ENCODE results near the gene DDC.
"Not testable (repeated sequence)": the region's sequence is repeated elsewhere in the genome, so short reads cannot be mapped to it uniquely, and the experiment has no call there.

The DDC gene

DNA sequence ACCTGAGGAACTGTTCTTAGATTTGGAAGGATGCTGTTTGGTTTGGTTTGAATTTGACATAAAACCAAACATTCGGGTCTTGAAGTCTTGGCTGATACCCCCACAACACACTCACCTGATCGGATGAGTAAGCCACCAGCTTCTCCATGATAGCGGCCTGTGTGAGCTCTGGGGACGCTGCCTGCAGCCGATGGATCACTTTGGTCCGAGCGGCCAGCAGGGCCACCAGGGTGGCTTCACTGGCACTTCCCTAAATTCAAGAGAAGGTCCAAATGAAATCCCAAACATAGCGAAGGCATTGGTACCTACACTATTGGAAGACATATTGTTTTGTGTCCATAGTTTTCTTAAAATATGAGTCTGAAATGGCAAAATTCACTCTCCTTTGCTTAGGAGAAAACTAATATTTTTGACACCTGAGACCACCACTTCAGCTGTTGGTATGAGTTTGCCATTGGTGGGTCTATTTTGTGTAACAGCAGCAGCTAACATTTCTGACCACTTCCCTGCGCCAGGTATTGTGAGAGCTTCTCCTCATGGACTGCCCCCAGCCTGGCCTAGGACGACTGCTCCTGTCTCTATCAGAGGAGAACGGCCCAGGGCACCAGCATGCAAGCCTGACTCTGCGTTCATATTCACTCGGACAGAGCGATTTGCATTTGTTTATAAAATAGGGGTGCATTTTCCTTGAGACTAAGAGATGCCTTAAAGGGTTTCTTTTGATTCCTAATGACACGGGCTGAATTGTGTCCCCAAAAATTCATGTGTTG, 35.9 kb downstream of the DDC start:
- no peak overlapping the region for H3K4me3 Mint-ChIP-seq
- peak overlapping the region in 1 of 2 donors; percentile 51 for H3K27ac Mint-ChIP-seq
- ATAC-seq (no peak), DNase-seq (no peak)
- H3K9me3 Mint-ChIP-seq = no peaks in the 10 kb centered on the region
- H3K4me1 Mint-ChIP-seq = peaks cover 10% of the 10 kb centered on the region
- peaks cover 18% of the 10 kb centered on the region for H3K27me3 Mint-ChIP-seq

DNA sequence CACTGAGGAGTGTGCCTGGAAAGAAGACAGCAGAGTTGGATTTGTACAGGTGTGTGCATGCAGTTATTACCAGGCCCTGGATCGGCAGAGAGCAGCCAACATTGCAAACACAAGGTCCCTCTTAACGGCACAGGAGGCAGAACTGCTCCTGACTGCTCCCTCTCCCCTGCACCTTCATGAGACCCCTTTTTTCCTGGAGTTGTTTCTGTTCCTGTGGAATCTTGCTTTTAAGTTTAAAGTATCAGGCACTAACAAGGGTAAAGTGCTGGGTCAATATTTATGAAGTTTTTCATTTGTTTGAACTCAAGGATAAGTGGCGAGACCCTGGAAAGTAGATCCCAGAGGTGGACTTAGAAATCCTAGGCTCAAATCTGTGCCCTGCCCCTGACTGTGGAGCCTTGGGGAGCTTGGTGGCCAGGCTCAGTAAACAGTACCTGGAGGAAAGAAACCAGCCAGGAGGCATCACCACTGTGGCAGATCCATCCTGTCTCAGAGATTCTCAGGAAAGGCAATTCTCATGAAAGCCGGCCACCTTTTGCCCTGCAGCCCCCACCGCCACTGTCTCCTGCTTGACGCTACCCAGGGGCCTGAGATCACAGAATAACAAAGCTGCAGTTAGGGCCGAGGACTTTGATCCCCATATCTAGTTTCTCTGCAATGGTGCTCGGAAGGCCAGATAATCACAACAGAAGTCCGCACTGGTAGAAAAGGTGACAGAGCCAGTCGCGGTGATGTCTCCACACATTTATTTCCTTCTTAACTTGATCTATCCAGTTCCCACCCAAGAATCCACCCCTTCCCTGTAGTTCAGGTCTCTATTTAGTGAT, 36.7 kb downstream of the DDC start:
- no peak overlapping the region for H3K27ac Mint-ChIP-seq
- peaks cover 10% of the 10 kb centered on the region for H3K4me1 Mint-ChIP-seq
- H3K9me3 Mint-ChIP-seq = no peaks in the 10 kb centered on the region
- ATAC-seq = no peak
- H3K27me3 Mint-ChIP-seq = peaks cover 18% of the 10 kb centered on the region
- no peak overlapping the region for H3K4me3 Mint-ChIP-seq
- no peak for DNase-seq

DNA sequence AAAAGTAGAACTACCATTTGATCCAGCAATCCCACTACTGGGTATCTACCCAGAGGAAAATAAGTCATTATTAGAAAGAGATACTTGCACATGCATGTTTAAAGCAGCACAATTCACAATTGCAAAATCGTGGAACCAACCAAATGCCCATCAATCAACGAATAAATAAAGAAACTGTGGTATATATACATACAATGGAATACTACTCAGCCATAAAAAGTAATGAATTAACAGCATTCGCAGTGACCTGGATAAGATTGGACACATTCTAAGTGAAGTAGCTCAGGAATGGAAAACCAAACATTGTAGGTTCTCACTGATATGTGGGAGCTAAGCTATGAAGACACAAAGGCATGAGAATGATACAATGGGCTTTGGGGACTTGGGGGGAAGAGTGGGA, 45.9 kb downstream of the DDC start:
- DNase-seq, H3K4me3 Mint-ChIP-seq, H3K27ac Mint-ChIP-seq, ATAC-seq, H3K4me1 Mint-ChIP-seq: not testable (repeated sequence)
- H3K9me3 Mint-ChIP-seq = peaks cover 13 to 23% of the 10 kb centered on the region in 2 donors
- peaks cover 47% of the 10 kb centered on the region for H3K27me3 Mint-ChIP-seq

DNA sequence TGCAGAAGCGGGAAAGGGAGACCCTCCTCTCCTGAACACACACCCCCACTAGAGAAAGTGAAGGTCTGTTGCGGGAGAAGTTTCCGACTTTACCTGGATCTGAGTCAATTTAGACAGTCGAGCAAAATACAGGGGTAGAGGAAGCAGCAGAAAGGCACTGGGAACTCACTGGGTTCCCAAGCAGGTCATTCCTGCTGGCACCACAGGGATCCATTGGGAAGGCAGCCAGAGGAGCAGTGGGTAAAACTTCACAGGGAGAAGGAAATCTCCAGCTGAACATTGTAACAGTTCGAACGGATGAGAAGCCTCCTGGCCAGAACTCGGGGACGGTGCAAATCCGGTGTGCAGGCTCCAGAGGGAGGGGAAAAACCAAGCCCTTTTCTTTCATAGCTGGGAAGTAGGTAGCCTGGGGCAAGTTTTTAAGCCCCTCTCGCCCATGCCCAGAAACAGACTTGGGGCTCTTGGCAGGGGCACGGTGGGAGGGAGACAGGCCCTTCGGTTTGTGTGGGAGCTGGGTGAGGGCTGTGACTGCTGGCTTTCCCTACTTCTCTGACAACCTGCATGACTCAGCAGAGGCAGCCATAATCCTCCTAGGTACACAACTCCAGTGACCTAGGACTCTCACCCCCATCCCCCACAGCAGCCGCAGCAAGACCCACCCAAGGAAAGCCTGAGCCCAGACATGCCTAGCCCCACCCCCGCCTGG, 51.9 kb downstream of the DDC start:
- ATAC-seq (no peak), DNase-seq (no peak)
- Mint-ChIP-seq H3K4me3 (no peak overlapping the region), H3K27ac (no peak overlapping the region), H3K9me3 (peaks cover 9 to 17% of the 10 kb centered on the region in 2 donors), H3K4me1 (peaks cover 9% of the 10 kb centered on the region), H3K27me3 (peaks cover 52% of the 10 kb centered on the region)

DNA sequence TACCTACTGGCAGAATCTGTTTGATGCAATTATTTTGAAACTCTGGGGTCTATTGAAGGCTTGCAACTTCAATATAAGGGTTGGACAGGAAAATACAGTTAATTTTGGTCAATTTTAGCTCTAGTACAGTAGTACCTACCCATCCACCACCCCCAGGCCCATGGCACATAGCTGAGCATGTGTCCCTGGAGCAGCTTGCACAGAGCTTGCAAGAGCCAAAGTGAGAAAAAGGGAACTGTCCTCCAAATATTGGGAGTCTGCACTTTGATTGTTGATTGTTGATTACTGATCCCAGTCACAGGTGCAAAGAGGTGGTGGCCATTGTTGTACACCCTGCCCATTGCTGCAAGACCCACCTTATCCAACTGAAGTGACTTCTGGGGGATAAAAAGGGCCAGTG, 52.8 kb downstream of the DDC start:
- DNase-seq (no peak), ATAC-seq (no peak)
- Mint-ChIP-seq H3K4me3 (no peak overlapping the region), H3K4me1 (peaks cover 9% of the 10 kb centered on the region), H3K27me3 (peaks cover 49% of the 10 kb centered on the region), H3K27ac (no peak overlapping the region), H3K9me3 (peaks cover 9 to 14% of the 10 kb centered on the region in 2 donors)

DNA sequence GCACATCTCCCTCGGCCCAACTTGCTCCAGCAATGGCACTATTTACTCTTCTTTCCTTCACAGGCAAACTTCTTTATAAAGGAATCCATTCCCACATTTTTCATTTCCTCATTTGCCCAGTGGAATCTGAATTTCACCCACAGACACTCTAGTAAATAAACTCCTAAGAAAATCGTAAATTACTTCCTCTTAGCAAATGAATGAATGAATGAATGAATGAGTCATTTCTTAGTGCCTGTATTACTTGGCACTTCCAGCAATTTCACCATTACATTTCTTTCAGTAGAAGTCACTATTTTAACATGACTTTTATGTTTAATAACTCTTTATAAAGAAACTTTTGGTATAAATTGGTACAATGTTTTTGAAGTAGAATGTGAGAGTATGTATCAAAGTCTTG, 55.7 kb downstream of the DDC start:
- no peak overlapping the region for H3K27ac Mint-ChIP-seq
- peaks cover 30% of the 10 kb centered on the region for H3K27me3 Mint-ChIP-seq
- no peak for ATAC-seq
- DNase-seq = no peak
- peaks cover 6% of the 10 kb centered on the region for H3K4me1 Mint-ChIP-seq
- H3K9me3 Mint-ChIP-seq = no peaks in the 10 kb centered on the region
- no peak overlapping the region for H3K4me3 Mint-ChIP-seq

DNA sequence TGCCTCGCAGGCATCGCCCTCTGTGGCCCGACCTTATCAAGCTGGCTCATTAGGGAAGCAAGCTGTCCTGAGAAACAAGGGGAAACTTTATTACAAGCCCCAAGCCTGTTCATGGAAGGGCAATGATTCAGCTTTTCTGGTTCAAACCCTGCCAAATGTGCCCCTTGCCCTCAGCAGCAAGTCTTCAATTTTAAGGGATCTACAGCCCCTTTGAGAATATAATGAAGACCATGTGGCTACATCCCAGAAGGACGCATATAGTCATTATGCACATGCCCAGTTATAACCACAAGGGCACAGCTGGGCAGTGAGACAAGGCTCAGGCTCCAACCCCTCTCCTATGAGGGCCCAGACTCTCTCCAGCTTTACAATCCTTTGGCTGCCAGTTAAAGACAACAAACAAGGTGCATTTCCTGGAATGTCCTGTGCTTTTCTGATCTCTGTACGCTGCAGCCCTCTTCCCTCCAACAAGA, 56.7 kb downstream of the DDC start:
- Mint-ChIP-seq H3K4me1 (peaks cover 6% of the 10 kb centered on the region), H3K27me3 (peaks cover 20% of the 10 kb centered on the region), H3K27ac (no peak overlapping the region), H3K4me3 (no peak overlapping the region), H3K9me3 (no peaks in the 10 kb centered on the region)
- ATAC-seq = no peak
- no peak for DNase-seq

DNA sequence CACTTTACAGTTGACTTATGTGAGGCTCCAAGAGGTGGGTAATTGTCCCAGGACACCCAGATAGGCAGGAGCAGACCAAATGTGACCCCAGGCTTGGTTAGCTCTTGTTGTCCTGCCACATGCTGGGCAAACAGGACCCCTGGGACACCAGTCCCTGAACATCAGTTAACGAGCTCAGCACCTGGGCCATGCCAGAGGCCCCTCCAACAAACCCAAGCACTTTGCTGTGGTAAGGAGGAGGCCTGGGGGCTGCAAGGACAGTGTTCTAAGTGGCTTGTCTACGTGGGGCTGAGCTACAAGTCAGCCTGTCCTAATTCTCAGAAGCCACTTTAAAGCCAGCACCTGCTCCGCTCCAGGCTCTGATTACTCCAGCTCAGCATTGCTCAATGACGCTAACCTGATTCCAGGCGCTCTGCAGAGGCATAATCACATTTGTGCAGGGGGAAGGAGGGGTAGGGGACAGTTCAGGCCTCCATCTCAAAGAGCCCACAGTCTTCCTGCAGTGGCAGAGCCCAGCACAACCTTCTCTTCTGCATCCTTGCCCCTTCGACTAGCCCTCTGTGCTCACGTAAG, 57.2 kb downstream of the DDC start:
- H3K9me3 Mint-ChIP-seq = no peaks in the 10 kb centered on the region
- H3K4me1 Mint-ChIP-seq = peaks cover 6% of the 10 kb centered on the region
- ATAC-seq (no peak), DNase-seq (no peak)
- H3K4me3 Mint-ChIP-seq = no peak overlapping the region
- no peak overlapping the region for H3K27ac Mint-ChIP-seq
- H3K27me3 Mint-ChIP-seq = peaks cover 15% of the 10 kb centered on the region

DNA sequence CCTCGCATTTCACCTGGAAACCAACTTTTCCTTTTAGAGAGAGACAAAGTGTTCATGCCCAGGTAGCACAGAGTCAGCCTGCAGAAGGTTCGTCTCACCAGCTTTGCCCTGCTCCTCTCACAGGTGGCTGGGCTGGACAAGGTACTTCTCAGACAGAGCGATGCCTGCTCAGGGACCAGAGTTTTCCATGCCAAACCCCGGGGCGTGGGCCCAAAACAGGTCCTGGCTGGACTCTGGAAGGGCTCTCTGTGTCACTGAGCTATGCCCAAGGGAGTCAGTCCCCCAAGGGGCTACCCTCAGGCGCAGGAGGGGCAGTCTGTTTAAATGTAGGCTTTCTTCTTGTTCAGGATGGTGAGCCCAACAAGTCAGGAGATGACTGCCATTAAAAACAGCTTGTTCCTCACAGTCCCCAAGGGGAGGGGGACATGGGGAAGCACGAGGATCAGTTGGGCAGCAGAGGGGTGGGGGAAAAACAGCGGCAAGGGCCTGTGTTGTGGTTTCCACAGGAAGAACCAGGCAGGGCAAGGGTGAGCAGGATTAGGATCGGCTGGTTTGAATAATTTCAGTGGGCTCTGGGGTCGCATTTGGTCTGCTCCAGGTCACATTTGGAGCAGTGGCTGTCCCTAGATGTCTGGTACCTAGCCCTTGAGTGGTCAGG, 59.5 kb downstream of the DDC start:
- H3K27me3 Mint-ChIP-seq = peaks cover 8% of the 10 kb centered on the region
- DNase-seq (no peak), ATAC-seq (peak; percentile 28)
- H3K4me1 Mint-ChIP-seq = peaks cover 6% of the 10 kb centered on the region
- H3K27ac Mint-ChIP-seq = no peak overlapping the region
- no peaks in the 10 kb centered on the region for H3K9me3 Mint-ChIP-seq
- no peak overlapping the region for H3K4me3 Mint-ChIP-seq

DNA sequence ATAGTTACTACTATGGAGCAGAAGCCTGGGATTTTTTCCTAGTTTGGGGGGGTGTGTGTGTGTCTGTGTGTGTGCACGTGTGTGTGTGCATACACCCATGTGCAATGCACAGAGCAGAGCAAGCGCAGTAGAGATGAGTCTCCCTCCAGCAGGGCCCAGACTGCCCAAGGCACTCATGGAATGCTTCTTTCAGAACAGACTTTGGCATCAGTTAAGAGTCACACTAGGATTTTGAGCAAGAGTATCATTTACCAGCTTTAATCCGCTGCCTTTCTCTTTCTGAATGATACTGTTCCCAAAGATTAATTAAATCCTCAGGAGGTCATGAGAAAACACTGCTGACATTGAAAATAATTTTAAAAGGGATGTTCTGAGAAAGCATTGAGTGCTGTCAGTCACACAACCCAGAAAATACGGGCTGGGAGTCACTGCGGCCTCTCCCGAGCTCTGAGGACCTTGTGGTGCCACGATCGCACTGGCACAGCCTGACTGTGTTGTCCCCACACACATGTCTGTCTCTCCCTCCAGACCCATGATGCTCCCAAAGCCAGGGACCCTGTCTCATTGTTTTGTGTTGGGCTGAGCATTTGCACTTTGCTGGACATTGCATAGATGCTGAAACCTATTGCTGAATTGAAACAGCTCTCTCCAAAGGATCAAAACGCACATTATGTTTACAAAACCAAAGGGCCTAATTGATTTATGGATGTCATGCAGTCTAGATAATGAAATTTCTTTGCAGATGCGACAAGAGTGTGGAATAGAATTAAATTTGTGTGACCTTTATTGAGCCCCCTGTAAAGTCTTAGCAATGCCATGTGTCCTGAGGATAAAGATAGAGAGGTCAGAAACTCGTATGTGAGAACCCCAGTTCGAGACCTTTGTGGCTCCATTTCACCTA, 60.3 kb downstream of the DDC start:
- H3K4me3 Mint-ChIP-seq = no peak overlapping the region
- peaks cover 11% of the 10 kb centered on the region for H3K27me3 Mint-ChIP-seq
- ATAC-seq (no peak), DNase-seq (no peak)
- peaks cover 6% of the 10 kb centered on the region for H3K4me1 Mint-ChIP-seq
- H3K27ac Mint-ChIP-seq = no peak overlapping the region
- no peaks in the 10 kb centered on the region for H3K9me3 Mint-ChIP-seq

DNA sequence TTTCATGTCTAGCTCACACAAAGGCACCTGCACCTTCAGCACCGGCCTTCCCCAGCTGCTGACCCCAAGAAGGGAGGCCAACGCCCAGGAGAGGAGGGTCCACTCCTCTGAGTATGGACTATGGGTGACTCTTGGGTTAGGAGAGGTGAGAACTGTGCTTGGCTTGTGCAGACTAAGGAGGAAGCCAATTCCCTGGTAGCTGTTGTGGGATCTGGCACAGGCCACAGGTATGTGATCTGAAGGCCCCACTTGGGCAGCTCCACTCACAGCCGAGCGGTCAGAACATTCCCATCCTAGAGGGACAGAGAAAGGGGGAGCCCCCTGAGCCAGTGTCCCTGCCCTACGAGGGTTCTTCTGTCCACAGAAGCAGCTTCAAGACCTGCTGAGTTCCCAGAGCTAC, 62.3 kb downstream of the DDC start:
- ATAC-seq (peak; percentile 29), DNase-seq (no peak)
- no peak overlapping the region for H3K27ac Mint-ChIP-seq
- H3K4me1 Mint-ChIP-seq = peaks cover 6% of the 10 kb centered on the region
- no peaks in the 10 kb centered on the region for H3K9me3 Mint-ChIP-seq
- H3K4me3 Mint-ChIP-seq = no peak overlapping the region
- peaks cover 31% of the 10 kb centered on the region for H3K27me3 Mint-ChIP-seq

DNA sequence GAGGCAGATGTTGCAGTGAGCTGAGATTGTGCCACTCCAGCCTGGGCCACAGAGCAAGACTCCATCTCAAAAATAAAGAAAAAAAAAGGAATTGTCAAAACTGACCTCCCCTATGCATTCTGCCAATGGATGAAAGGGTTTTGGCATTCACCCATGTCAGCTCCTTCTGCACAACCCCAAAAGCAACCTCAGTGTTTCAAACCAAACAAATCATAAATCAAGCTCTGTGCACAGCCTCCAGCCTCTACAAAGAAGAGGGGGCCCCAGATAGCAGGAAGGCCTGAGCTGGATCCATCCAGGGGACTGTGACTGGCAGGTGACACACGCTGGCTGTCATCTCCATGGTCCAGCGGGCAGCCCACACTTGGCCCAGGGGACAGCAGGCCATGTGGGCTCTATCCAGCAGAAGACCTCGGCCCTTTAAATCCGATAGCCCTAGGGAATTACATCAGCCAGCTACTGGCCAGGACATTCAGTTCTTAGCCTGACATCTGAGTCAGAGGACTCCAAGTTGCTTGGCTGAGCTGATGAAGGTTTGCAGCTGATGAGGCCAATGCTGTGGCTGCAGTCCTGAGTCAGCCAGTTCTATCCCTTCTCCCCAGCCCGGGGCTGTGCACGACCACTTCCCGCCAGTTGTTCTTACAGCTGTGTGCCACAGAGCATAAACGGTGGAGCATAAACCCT, 63.1 kb downstream of the DDC start:
- Mint-ChIP-seq H3K9me3 (no peaks in the 10 kb centered on the region), H3K4me1 (peaks cover 11% of the 10 kb centered on the region), H3K27me3 (peaks cover 39% of the 10 kb centered on the region), H3K4me3 (no peak overlapping the region), H3K27ac (no peak overlapping the region)
- DNase-seq (no peak), ATAC-seq (no peak)

DNA sequence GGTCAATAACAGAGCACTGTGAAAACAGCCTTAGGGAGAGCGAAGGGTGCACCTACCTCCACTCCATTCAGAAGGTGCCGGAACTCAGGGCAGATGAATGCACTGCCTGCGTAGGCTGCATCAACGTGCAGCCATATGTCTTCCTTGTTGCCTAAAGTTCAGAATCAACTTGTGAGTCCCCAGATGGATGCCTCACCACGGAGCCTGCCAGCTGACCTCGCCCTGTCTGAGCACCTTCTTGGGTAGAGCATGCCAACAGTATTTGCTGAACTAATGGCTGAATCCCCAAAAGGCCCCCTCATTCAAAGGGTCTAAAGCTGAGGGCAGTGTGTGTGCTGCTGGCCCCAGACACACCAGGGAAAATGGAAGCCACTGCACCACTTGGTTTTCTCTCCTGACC, 66.1 kb downstream of the DDC start:
- no peak overlapping the region for H3K27ac Mint-ChIP-seq
- no peak for DNase-seq
- no peak for ATAC-seq
- peaks cover 12% of the 10 kb centered on the region for H3K4me1 Mint-ChIP-seq
- H3K9me3 Mint-ChIP-seq = no peaks in the 10 kb centered on the region
- peaks cover 43% of the 10 kb centered on the region for H3K27me3 Mint-ChIP-seq
- H3K4me3 Mint-ChIP-seq = no peak overlapping the region

DNA sequence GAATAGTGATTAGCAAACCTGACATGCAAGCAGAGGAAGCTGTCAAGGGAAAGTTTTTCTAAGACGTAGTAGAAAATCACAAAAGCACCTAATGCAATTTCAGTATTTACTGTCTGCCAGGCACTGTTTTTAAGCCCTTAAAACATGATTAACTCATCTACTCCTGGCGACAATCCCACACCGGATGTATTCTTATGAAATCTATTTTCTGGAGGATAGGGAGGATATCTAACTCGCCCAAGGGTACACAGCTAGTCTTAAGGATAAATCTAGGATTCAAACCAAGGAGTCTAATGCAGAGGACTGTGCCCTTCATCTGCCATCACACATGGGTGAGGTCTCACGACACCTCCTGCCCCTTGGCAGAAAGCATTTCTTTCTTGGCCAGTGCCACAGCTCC, 67.2 kb downstream of the DDC start:
- Mint-ChIP-seq H3K9me3 (no peaks in the 10 kb centered on the region), H3K4me3 (no peak overlapping the region), H3K27me3 (peaks cover 51% of the 10 kb centered on the region), H3K27ac (no peak overlapping the region), H3K4me1 (peaks cover 12% of the 10 kb centered on the region)
- DNase-seq (no peak), ATAC-seq (no peak)
